RWPE1 (cell line): ENCODE data around the gene INPP5F.

Experiments
- CTCF ChIA-PET: fragments of 350-600 bp; sonication (Branson Sonifier 250); formaldehyde crosslinking; extraction: SDS; loops from one replicate; lab custom pipeline; 2021; lab: Yijun Ruan, JAX
- POLR2A ChIA-PET: fragments of 400-600 bp; formaldehyde crosslinking; extraction: SDS; loops from one replicate; lab custom pipeline; 2020; ENCODE audit warnings: antibody characterized with exemption; ENCODE audit not compliant: low non-redundant PET; lab: Yijun Ruan, JAX
- DNase-seq: peaks from one replicate; pipeline ENCODE4 v3.0.0; 2012; ENCODE audit warnings: low spot score
- H3K27ac ChIP-seq: fragments of 450-650 bp; 2 replicates; pipeline ENCODE4 v1.5.1; 2017
- CTCF ChIP-seq: fragments of 450-650 bp; conservative IDR thresholded peaks from 2 replicates; pipeline ENCODE4 v1.5.1; 2017; ENCODE audit warnings: low read depth, mild to moderate bottlenecking

Gene INPP5F

DNA sequence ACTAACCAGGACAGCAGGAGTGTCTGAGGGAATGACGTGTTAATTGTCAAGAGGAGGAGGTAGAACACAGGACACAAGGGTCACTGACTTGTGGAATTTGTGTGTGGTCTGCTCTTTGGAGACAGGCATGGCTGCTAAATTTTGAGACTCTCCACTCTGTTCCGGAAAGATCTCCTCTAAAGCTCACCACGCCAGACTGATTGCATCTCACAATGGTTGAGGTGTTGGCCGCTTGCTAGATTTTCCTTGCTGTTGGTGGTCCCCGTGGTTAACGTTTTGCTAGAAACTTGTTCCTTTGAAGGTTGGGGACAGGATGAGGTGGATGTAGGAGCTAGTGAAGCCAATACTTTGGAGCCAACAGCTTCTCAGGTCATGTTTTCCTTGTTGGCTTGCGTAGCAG, 89.8 kb downstream of the INPP5F start:
- no peak for TF ChIP-seq CTCF
- CTCF ChIA-PET, result interaction anchor here (0.6 to 1.0 kb wide), 2 partner anchors 9 to 21 kb away, joined by 7 to 8 read pairs; no protein-coding TSS in a partner anchor
- no peak overlapping the region for H3K27ac ChIP-seq
- POLR2A ChIA-PET, result no interaction called here
- no peak for DNase-seq

DNA sequence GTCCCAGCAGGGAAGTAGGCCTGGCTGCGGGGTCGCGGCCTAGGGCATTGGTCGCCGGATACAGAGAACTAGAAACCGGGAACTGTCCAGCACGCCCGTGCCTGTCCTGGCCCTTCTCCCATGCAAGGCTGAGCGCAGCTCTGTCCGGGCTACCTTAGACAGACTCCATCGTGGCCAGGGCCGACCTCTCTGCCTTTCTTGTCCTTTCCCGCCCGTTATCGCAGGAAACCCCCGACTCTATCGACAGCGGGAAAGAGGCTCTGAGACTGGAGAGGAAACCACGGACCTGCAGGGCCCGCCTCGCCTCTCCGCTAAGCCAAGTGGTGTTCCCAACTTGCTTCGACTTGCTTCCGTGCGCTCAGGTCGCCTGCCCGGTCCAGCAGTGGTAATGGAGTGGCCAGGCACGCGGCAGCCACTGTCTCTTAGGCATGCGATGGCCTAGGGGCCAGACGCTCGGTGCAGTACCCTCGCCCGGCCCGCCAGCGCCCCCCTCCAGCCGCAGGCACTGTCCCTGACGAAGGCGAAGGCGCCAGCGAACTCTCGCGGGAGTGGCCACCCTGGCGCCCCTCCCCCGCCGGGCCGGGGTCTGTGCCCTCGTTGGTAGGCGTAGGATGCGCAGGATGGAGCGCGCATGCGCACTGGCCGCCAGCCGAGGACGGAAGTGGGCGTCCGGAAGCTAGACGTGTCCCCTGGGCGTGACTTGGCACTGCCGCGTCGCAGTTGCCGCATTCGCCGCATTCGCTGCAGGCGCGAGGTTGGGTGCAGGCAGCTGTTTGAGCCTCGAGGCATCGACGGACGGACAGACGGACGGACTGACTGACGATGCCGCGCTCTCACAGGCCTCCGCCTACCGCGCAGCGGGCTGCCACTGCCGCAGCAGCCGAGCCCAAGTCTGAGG, 92.4 kb downstream of the INPP5F start:
- no peak overlapping the region for H3K27ac ChIP-seq
- DNase-seq, result peak; percentile 59
- POLR2A ChIA-PET, result no interaction called here
- CTCF ChIA-PET, result no interaction called here
- no peak for TF ChIP-seq CTCF

GRCh38 chr10:119818889-119819270, 93.0 kb downstream of the INPP5F start:
- TF ChIP-seq CTCF, result no peak
- DNase-seq, result no peak
- ChIA-PET CTCF (interaction anchor here (0.7 kb wide), 1 partner anchor 814 kb away, joined by 3 read pairs; no protein-coding TSS in a partner anchor), POLR2A (no interaction called here)
- no peak overlapping the region for H3K27ac ChIP-seq

- no peak for TF ChIP-seq CTCF
- CTCF ChIA-PET, result interaction anchor here (0.7 kb wide), 1 partner anchor 70 kb away, joined by 4 read pairs; no protein-coding TSS in a partner anchor
- no peak overlapping the region for H3K27ac ChIP-seq
- POLR2A ChIA-PET, result no interaction called here
- no peak for DNase-seq
Measured at GRCh38 chr10:119821182-119821581, 95.3 kb downstream of the INPP5F start.

GRCh38 chr10:119824299-119824698, 98.4 kb downstream of the INPP5F start:
- H3K27ac ChIP-seq, result no peak overlapping the region
- POLR2A ChIA-PET, result no interaction called here
- CTCF ChIA-PET, result no interaction called here
- no peak for DNase-seq
- TF ChIP-seq CTCF, result no peak

DNA sequence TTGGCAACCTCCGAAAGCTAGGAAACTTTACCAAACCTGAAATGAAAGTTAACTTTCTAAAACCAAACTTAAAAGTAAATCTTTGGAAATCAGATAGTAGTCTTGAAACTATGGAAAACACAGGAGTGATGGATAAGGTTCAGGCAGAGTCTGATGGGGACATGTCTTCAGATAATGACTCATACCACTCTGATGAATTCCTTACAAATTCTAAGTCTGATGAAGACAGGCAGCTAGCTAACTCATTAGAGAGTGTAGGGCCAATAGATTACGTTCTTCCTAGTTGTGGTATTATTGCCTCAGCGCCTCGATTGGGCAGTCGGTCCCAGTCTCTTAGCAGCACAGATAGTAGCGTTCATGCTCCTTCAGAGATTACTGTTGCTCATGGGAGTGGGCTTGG, 100.9 kb downstream of the INPP5F start:
- H3K27ac ChIP-seq, result no peak overlapping the region
- TF ChIP-seq CTCF, result no peak
- peak; percentile 22 for DNase-seq
- ChIA-PET CTCF (interaction anchor here (0.6 kb wide), 1 partner anchor 642 kb away, joined by 3 read pairs; no protein-coding TSS in a partner anchor), POLR2A (interaction anchor here (0.6 kb wide), 1 partner anchor 95 kb away, joined by 4 read pairs; no protein-coding TSS in a partner anchor)
